HG02885 (cell line): ENCODE measurements around the gene TAS1R3.
A peak's percentile ranks its signal among the peaks of the same experiment; 100 is the strongest.

Experiments used
- ATAC-seq: cut with Tn5 transposase; IDR thresholded peaks from one replicate; pipeline ENCODE4 v1.9.1; 2021; ENCODE audit warnings: mild to moderate bottlenecking; ENCODE audit not compliant: unreplicated experiment, poor library complexity

The TAS1R3 gene

GRCh38 chr1:1348420-1349255 is 17.6 kb downstream of the TAS1R3 start:
- ATAC-seq: peak; percentile 8

DNA sequence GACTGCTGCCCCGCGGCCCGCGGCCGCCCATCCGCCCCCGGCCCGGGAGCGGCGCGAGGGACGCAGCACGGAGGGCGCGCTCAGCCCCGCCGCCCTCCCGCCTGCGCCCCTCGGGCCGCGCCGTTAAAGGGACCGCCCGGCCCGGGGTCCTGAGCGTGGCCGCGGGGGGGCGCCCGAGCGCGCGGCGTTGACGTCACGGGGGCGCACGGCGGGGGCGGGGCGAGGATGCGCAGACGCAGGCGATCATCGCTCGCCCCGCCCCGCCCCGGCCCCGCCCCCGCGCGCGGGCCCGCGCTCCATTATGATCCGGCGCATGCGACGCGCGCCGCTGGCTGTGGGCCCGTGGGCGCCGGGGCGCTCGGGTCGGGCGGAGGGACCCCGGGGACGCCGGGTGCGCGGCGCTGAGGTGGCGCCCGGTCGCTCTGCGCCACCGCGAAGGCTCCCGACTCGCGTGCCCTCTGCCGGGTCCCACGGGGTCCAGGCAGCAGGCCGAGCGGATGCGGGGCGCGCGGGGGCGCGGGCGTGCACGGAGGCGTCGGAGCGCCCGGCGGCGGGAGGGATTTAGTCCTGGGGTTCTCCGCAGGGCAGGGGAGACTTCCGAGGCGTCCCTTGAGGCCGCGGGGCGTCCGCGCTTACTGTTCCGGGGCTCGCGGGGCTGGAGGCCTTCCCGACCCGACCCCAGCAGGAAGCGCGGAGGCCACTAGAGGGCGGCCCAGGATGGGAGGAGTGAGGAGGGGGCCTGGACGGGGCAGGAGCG is 18.4 kb downstream of the TAS1R3 start, which contains the start of gene DVL1:
Gene DVL1 (minus strand): TSS at position 163 of the 757 bp plus-strand sequence. CDS start 353 bp downstream, outside the sequence.
- ATAC-seq: peak; percentile 64

GRCh38 chr1:1351511-1352427 is 20.7 kb downstream of the TAS1R3 start:
- ATAC-seq: no peak

DNA sequence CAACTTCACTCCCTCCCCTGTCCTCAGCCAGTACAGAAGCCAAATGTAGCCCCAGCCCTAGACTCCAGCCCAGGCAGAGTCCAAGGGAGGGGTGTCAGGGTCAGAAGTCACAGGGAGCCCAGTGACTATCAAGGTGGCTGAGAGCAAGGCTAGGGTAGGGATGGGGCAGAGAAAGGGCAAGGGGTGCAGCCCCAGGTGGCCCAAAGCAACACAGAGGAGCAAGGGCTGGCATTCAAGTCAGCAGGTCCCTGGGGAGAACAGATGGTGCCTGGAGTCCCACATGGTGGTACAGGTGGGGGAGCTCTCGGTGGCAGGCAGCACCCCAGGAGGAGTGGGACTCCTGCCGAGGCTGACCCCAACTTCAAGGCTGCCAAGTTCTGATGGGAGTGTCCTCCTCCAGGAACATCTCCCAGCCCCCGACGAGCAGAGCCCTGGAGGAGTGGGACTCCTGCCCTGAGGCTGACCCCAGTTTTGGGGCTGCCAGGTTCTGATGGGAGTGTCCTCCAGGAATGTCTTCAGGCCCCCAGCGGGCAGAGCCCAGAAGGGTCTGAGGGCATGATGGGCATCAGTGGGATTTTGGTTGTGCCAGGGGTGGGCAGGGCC is 21.8 kb downstream of the TAS1R3 start:
- ATAC-seq: no peak

GRCh38 chr1:1353389-1354151 is 22.5 kb downstream of the TAS1R3 start:
- no peak for ATAC-seq

DNA sequence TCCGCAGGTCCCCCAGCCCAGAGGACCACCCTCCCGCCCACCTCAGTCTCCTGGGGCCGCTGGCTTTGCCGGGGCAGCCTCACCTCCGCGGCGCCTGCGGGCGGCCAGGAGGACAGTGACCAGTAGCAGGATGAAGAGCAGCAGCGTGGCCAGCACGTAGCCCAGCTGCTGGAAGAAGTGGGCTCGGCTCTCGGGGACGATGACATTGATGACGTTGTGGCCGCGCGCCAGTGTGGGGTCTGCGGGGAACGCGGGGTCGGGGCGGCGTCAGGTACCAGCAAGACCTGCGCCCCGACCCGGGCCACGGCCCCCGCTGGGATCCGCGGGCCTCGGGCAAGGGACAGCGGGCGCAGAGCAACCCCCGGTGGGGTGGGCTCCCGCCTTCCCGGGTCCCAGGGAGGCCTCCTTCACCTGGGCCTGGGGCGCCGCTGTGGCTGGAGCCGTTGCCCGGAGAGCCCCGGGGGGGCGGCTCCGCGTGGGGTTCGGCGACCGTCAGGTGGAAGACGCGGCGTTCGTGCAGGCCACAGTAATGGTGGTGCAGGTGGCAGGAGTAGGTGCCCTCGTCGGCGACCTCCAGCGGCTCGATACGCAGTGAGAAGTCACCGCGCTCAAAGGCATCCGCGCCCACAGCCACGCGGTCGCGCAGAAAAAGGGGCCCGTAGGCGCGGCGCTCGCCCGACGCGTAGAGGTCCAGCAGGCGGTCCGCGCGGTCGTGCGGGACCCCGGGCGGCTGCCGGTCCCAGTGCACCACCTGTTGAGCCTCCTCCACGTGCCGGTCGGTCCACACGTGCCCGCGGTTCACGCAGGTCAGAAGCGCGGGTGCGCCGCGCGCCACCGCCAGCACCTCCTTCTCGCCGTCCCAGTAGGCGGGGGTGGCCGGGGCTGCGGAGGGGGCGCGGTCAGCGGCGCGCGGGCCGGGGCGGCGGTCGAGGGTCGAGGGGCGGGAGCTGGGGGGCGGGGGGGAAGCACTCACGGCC is 23.5 kb downstream of the TAS1R3 start:
- no peak for ATAC-seq

DNA sequence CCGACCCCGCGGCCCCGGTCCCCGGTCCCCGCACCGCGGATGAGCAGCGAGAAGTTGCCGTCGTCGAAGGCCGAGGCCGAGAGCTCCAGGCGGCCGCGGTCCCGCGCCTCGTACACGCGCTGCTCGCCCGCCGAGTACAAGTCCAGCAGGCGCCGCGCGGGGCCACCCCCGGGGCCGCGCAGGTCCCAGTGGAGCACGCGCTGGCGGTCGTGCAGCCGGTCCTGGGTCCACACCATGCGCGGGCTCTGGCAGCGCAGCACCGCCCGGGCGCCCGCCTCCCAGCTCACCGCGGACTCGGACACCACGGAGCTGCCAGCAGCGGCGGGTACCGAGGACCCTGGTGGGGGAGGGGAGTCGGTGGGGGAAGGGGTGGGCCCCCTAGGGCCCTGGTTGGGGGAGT is 24.3 kb downstream of the TAS1R3 start:
- ATAC-seq: no peak

- ATAC-seq: no peak
These were observed 25.2 kb downstream of the TAS1R3 start for GRCh38 chr1:1356166-1356795.

DNA sequence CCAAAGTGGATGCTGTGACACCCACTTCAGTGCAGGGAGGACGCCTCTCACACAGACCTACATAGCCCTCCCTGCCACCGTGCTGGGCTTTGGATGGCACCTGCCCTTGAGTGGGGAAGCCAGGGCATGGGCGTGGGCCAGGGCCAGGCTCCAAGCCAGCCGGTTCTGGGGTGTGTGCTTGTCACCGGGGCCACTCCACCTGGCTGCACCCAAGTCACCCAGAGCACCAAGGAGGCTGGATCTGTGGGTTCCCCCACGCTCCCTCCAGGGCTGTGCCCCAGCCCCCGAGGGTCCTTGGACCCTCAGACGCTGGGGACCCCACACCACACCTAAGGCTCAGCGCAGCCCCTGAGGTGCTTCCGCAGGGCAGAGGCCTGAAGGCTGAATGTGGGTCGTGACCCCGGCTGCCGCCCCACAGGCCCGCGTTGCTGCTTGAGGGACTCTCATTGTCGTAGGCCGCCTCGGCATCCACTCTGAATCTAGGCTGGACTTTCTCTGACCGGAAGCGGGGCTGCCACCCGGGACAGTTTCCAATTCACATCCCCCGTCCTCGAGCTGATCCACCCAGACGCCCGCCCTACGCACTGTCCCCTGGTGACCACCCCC is 25.8 kb downstream of the TAS1R3 start:
- ATAC-seq: no peak

DNA sequence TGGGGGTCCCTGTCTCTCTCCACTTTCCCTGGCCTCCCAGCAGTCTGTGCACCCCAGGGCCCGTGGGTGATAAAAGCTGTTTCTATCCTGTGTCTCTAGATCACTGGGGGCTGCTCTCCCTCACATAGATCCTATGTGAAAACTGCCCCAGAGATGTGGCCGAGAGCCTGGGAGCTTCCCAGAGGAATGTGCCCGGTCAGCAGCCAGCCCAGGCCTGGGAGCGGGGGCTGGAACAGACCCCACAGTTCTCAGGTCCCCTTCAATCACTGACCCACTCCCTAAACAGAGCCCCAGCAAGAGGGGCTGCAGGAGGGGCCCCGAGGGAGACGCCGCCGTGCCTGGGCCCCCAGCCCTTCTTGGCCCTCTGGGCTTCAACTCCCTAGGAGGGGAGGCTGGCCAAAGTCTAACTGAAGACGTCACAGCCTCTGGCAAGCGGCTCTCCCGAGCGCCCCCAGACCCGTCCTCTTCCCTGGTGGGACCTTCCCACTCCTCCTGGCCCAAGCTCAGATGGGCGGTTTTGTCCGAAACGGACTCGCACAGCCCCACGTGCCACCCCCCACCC is 26.9 kb downstream of the TAS1R3 start:
- no peak for ATAC-seq

GRCh38 chr1:1358433-1359271 is 27.6 kb downstream of the TAS1R3 start, which contains the start of gene MXRA8:
Gene MXRA8 (minus strand): TSS chr1:1358555. CDS start chr1:1358504, 51 bp downstream.
- no peak for ATAC-seq

DNA sequence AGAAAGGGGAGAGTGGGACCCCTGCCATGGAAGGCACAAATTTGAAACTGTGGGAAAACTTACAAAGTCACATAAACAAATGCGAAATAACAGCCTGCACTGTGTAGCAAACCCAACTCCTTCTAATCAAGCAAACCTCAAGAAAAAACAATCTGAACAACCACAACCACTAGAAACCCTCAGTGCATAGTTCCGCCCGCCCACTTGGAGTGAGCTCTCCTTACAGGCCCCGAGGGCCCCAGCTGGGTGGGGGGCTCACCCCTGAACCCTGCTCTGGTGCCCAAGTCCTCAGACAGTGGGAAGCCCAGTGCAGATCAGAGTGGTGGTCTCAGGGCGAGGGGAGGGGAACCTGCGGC is 28.2 kb downstream of the TAS1R3 start:
- no peak for ATAC-seq

DNA sequence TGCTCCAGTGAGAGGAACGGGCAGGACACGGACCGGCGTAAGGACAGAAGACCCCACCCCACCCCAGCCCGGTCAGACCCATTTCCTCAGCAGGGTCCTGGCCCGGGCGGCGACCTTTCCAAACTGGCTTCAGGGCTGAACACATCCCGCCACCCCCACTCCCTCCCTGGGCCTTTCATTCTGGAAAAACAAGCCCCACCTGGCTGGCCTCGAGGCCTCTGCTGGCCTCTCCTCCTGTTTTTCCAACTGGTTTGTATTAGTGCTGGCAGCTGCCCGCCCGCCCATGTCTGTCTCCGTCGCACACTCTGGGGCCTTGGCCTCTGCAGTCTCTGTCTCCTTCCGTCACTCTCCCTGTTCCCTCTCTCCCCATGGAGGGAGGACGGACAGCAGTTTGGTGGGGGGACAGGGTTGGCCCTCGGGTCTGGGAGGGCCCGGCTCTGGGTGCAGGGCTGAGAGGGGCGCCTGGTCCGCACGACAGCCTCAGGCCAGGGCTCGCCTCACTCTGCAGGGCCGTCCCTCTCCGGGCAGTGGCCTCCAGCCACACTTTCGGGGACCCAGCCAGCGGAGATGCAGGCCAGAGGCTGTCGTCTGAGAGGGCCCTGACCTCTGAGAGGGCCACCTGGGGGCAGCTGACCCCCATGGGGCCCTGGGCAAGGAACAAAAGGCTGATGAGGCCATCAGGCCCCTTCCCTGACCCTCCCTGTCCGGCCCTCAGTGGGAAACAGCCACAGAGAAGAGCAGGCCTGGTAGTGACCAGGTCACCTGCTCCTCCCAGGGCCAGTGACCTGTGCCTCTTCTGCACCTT is 28.8 kb downstream of the TAS1R3 start:
- no peak for ATAC-seq

GRCh38 chr1:1360506-1361169 is 29.6 kb downstream of the TAS1R3 start:
- ATAC-seq: no peak
